Spleen (tissue), 11 donors: ENCODE results near the gene CHST15. TPM values are rescaled to one million over a fixed set of nuclear protein-coding genes. Genes with fewer than 3 reads are reported as not detected.
A peak's percentile ranks its signal among the peaks of the same experiment; 100 is the strongest.
"Not testable (repeated sequence)": the region's sequence is repeated elsewhere in the genome, so short reads cannot be mapped to it uniquely, and the experiment has no call there.

Experiments used
- DNase-seq: peaks from one replicate; pipeline ENCODE4 v3.0.0-alpha.2; 2020
- H3K27ac ChIP-seq, 8 donors: fragments of 200-600 bp; sonication (generic) in 7 of 8; 1 replicate in 4 of 8; 2 replicates in 4 of 8; pipeline versions ENCODE4 v1.5.0 to v1.8.0; 2016 to 2021; ENCODE audit warnings: inconsistent platforms in 4 of 8, mild to moderate bottlenecking in 4 of 8, moderate library complexity in 1 of 8
- H3K27me3 ChIP-seq, 7 donors: fragments of 200-600 bp; sonication (generic) in 6 of 7; replicated peaks in 1 of 7; 1 replicate in 4 of 7; 2 replicates in 3 of 7; pipeline versions ENCODE4 v1.5.0 to v1.8.0; 2016 to 2021; ENCODE audit warnings: inconsistent platforms in 3 of 7, mild to moderate bottlenecking in 1 of 7
- H3K36me3 ChIP-seq, 6 donors: fragments of 200-600 bp; sonication (generic) in 5 of 6; 1 replicate in 4 of 6; 2 replicates in 2 of 6; pipeline versions ENCODE4 v1.5.0 to v1.8.0; 2016 to 2021; ENCODE audit warnings: inconsistent platforms in 2 of 6
- H3K4me1 ChIP-seq, 6 donors: fragments of 200-600 bp; sonication (generic) in 5 of 6; 1 replicate in 3 of 6; 2 replicates in 3 of 6; pipeline versions ENCODE4 v1.5.0 to v1.8.0; 2016 to 2021; ENCODE audit warnings: inconsistent platforms in 3 of 6
- H3K4me3 ChIP-seq, 8 donors: fragments of 200-600 bp; sonication (generic) in 7 of 8; 1 replicate in 4 of 8; 2 replicates in 4 of 8; pipeline versions ENCODE4 v1.5.0 to v1.8.0; 2016 to 2021; ENCODE audit warnings: inconsistent platforms in 4 of 8, mild to moderate bottlenecking in 4 of 8, moderate library complexity in 2 of 8
- H3K9me3 ChIP-seq, 8 donors: fragments of 200-600 bp; sonication (generic) in 7 of 8; 1 replicate in 4 of 8; 2 replicates in 4 of 8; pipeline versions ENCODE4 v1.5.0 to v1.8.0; 2016 to 2021; ENCODE audit warnings: inconsistent platforms in 4 of 8
- CTCF ChIP-seq, 11 experiments: fragments of 200-600 bp in 7 of 11; fragments of 450-650 bp in 4 of 11; sonication (generic) in 4 of 11; IDR thresholded peaks in 8 of 11; conservative IDR thresholded peaks in 3 of 11; 1 replicate in 7 of 11; 2 replicates in 4 of 11; pipeline versions ENCODE4 v1.4.0 to v1.8.0; 2016 to 2021; ENCODE audit warnings: antibody characterized with exemption in 11 of 11, inconsistent platforms in 4 of 11, mild to moderate bottlenecking in 1 of 11
- POLR2A ChIP-seq, 3 donors: fragments of 450-650 bp; IDR thresholded peaks; one replicate each; pipeline ENCODE4 v1.5.1; 2017; ENCODE audit warnings: antibody characterized with exemption in 3 of 3, mild to moderate bottlenecking in 1 of 3
- POLR2AphosphoS5 ChIP-seq, 3 donors: sonication (generic); formaldehyde crosslinking; IDR thresholded peaks; one replicate each; pipeline ENCODE4 v1.5.1; 2017; ENCODE audit warnings: antibody characterized with exemption in 3 of 3
- WGBS, 5 donors: extraction: QIAGEN DNeasy Blood & Tissue Kit in 3 of 5; methylation state at CpG; one replicate each; pipeline versions ENCODE4 v1.1.5 to v1.1.7; 2013 to 2018; 5-methylcytosine and 5-hydroxymethylcytosine counted together
- intact Hi-C: fragments of 100-400 bp; cut with DNase I; formaldehyde crosslinking; loops from one replicate; pipeline ENCODE4 v1.15.0; 2023; ENCODE audit warnings: low total_unique reads
- polyA plus RNA-seq, 3 donors: library from polyadenylated mRNA; stranded (reverse); fragments of 200-250 nt; gene quantifications; one replicate each; pipeline ENCODE4 v1.2.1, GENCODE V29; 2013
- total RNA-seq, 7 donors: library from RNA; depleted of rRNA in 3 of 7; stranded (reverse); fragments of >200 nt in 3 of 7; fragmentation: NEBNext Ultra II Directional in 4 of 7; extraction: Animal tissue kit (Norgen Biotek cat#: 25700) in 4 of 7; gene quantifications; one replicate each; pipeline versions ENCODE4 v1.1.0 to v1.2.1, GENCODE V29; 2016 to 2021
- donor health status: healthy with polysubstance abuse.
- donor health status: DM: no; HTN: no; CAD: no; lungs with moderate emphysema.
- donor health status: DM: no; HTN: no; CAD: no.
- donor health status: Bipolar disorder and iron deficiency.
- donor health status: healthy.
- donor health status: DM: no; HTN: no; CAD: no.
- donor health status: DM: yes; HTN: yes; CAD: no.

The CHST15 gene
- total and polyA plus RNA-seq, 10 donors = 6.1 to 133 (median 102) TPM

GRCh38 chr10:124101351-124101750, 8.0 kb upstream of the CHST15 start:
- DNase-seq = no peak
- H3K4me3 ChIP-seq = no peak overlapping the region
- no peaks in the 10 kb centered on the region for H3K36me3 ChIP-seq
- 85 to 93% (median 90%) methylated on average over 2 of the region's 2 CpGs for WGBS, 5 donors
- H3K27ac ChIP-seq = no peak overlapping the region
- H3K27me3 ChIP-seq = no peaks in the 10 kb centered on the region
- intact Hi-C loops = no loop called here
- H3K4me1 ChIP-seq = peaks cover 0 to 29% (median 15%) of the 10 kb centered on the region in 6 donors
- TF ChIP-seq POLR2A (IDR thresholded peaks at IDR 0.05) = no peak
- TF ChIP-seq CTCF (IDR thresholded peaks at IDR 0.05 in 8 of 11, conservative IDR thresholded peaks at IDR 0.05 in 3 of 11) = no peak
- no peak for TF ChIP-seq POLR2AphosphoS5 (IDR thresholded peaks at IDR 0.05)
- H3K9me3 ChIP-seq = peaks cover 0 to 18% (median 3%) of the 10 kb centered on the region in 8 donors

- H3K4me3 ChIP-seq, H3K27me3 ChIP-seq, H3K36me3 ChIP-seq, intact Hi-C loops, DNase-seq: not testable (repeated sequence)
- WGBS, 5 donors = 75 to 85% (median 81%) methylated on average over 3 of the region's 3 CpGs
- peaks cover 0 to 22% (median 8%) of the 10 kb centered on the region in 6 donors for H3K4me1 ChIP-seq
- peak overlapping the region in 1 of 8 donors; percentile 13 for H3K27ac ChIP-seq
- peaks cover 0 to 21% (median 3%) of the 10 kb centered on the region in 8 donors for H3K9me3 ChIP-seq
Measured at GRCh38 chr10:124100651-124101050, 7.3 kb upstream of the CHST15 start.

- TF ChIP-seq POLR2A (IDR thresholded peaks at IDR 0.05) (no peak), CTCF (IDR thresholded peaks at IDR 0.05 in 8 of 11, conservative IDR thresholded peaks at IDR 0.05 in 3 of 11) (no peak), POLR2AphosphoS5 (IDR thresholded peaks at IDR 0.05) (no peak)
- Histone ChIP-seq H3K4me3 (no peak overlapping the region), H3K27ac (peak overlapping the region in 2 of 8 donors; percentile 1 to 13), H3K36me3 (no peaks in the 10 kb centered on the region), H3K9me3 (peaks cover 0 to 21% (median 3%) of the 10 kb centered on the region in 8 donors), H3K27me3 (no peaks in the 10 kb centered on the region), H3K4me1 (peaks cover under 1 to 22% (median 5%) of the 10 kb centered on the region in 6 donors)
- intact Hi-C loops = no loop called here
- WGBS, 5 donors = 91 to 98% (median 96%) methylated on average over 5 of the region's 5 CpGs
- no peak for DNase-seq
Measured at GRCh38 chr10:124100124-124100523, 6.7 kb upstream of the CHST15 start.

- WGBS, 5 donors = 22 to 42% (median 37%) methylated on average over 3 to 4 of the region's 4 CpGs
- Histone ChIP-seq H3K27me3 (peaks cover 0 to 2% (median 0%) of the 10 kb centered on the region in 7 donors), H3K4me1 (peaks cover 5 to 22% (median 9%) of the 10 kb centered on the region in 6 donors), H3K36me3 (no peaks in the 10 kb centered on the region), H3K27ac (peak overlapping the region in 1 of 8 donors; percentile 1), H3K9me3 (peaks cover 0 to 21% (median 3%) of the 10 kb centered on the region in 8 donors), H3K4me3 (no peak overlapping the region)
- DNase-seq = no peak
- intact Hi-C loops = no loop called here
- TF ChIP-seq POLR2A (IDR thresholded peaks at IDR 0.05) (no peak), CTCF (IDR thresholded peaks at IDR 0.05 in 8 of 11, conservative IDR thresholded peaks at IDR 0.05 in 3 of 11) (no peak), POLR2AphosphoS5 (IDR thresholded peaks at IDR 0.05) (no peak)
Measured at GRCh38 chr10:124099604-124100003, 6.2 kb upstream of the CHST15 start.
